HG03432 (cell line): ENCODE data around the gene C10orf143.
"Not testable (repeated sequence)": the region's sequence is repeated elsewhere in the genome, so short reads cannot be mapped to it uniquely, and the experiment has no call there.

Experiments used
- ATAC-seq: cut with Tn5 transposase; IDR thresholded peaks from one replicate; pipeline ENCODE4 v1.9.1; 2021; ENCODE audit warnings: mild to moderate bottlenecking, moderate library complexity; ENCODE audit not compliant: unreplicated experiment

C10orf143 gene

DNA sequence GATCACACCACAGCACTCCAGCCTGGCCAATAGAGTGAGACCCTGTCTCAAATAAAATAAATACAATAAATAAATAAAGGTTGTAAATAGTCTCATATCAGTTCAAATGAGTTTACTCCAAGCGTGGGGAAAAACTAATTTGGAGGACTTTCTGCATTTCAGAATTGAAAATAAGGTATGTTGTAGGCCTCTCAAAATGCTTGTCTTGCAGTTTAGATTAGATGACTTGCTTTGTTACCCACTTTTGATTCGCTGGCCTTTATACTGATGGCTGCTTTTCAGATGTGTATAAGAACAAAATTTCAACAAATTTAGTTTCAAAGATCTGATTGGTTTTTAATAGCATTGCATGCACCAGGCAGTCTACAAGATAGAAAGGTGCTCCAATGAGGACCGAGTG is 2.2 kb upstream of the C10orf143 start:
- no peak for ATAC-seq

GRCh38 chr10:130111852-130112180 is 1.2 kb upstream of the C10orf143 start:
- ATAC-seq, result no peak

DNA sequence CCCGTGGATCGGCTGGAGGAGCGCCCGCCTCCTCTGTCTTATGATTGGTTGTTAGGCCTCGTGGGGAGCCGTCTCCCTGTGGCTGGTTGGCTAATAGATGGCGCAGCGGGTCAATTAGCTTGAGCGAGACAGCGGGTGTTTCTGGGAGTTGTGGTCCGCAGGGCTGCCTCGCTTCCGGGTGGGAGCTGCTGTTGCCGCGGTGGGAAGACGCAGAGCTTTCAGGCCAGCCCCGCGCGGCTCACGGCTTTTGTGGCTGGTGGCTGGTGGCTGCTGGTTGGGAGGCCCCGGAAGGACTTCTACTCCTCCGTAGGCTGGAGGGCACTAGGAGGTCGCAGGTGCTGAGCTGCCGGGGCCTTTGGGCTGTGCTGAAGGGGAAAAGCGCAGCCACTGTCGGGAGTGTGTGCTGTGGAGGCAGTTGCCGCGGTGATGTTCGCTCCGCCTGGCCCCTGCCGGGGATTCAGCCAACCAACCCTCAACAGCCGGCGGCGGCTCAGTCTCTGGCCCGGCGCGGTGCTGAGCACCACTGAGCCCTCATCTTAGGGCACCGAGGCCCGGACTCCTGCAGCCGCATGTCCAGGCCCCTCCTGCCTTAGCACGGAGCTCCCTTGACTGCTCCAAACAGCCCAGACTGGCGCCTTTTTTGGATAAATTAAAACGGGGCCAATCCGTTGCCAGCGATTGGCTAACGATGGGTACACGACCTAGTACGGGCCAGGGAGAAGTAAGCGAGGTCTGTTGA is 652 bp upstream of the C10orf143 start:
- ATAC-seq, result peak; percentile 88

GRCh38 chr10:130109796-130110245 is 809 bp downstream of the C10orf143 start:
- ATAC-seq, result no peak

DNA sequence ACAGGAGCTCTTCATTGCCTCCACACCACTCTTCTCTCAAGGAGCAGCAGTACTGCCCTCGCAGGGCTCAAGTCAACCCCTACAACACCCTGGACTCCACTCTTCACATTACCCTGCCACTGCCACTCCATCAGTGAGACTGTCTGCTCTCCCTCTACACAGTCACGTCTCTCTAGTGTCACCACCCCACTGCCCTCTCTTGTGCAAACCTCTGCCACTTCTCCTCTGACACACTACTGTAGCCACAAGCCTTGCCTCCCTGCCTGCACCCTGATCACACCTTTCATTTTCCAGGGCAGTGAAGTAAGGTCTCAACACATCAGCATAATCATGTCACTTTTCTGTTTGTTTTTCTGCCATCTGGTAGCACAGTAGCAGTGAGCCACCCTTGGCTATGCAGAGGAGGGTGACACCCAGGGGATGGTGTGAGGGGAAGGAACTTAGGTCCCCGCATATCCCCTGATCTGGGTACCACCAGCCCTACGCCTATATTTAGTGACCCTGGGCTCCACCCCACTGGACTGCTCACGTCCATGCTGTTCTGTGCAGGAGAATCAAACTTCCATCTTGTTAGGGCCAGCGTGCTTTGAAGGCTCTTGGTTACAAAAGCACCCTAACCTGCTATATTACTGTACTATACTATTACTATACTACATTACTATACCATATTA is 1.6 kb downstream of the C10orf143 start:
- no peak for ATAC-seq

GRCh38 chr10:130108146-130108545 is 2.5 kb downstream of the C10orf143 start:
- not testable (repeated sequence) for ATAC-seq

DNA sequence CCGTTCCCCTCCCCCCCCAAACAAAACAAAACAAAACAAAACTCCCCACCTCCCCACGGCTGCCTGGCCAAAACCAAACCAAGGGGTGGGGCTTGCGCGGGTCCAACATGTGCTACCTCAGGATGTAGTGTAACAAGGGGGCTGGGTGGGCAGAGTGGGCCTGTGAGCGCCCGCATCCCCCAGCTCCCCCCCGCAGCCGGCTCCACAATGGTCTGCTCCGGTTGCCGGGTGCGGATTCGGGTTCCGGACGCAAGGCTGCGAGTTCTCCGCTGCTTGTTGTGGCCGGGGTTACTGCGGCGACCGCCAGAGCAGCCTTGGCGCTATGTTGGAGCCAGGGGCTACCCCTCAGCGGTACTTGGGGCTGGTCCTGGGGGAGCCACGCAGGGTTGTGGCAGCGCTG is 4.9 kb downstream of the C10orf143 start:
- ATAC-seq, result no peak

DNA sequence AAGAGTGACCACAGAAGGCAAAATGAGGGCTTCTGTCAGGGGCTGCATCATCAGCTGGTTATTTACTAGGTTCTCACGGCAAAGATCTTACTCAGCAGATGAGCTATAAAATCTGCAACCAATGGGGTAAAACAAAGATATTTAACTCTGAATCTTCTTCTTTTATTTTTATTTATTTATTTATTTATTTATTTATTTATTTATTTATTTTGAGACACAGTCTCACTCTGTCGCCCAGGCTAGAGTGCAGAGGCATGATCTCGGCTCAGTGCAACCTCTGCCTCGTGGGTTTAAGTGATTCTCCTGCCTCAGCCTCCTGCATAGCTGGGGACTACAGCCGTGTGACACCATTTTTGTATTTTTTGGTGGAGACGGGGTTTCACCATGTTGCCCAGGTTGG is 11.3 kb downstream of the C10orf143 start:
- no peak for ATAC-seq

- not testable (repeated sequence) for ATAC-seq
Observed at GRCh38 chr10:130090565-130090964, 20.1 kb downstream of the C10orf143 start.

DNA sequence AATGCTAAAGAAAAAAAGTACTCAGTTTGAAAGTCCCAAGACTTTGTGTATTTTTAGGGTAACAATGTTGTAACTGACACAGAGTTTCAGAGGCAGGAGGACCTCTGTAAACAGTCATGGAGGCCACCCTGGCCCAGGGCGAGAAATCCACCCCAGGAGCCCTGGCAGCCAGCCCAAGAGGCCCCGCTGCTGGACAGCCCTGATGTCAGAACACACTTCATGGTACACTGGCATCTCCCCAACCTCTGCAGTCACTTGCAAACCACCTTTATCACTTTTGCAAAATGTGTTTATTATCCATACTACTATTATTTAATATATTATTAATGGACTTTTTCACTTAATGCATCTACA is 30.2 kb downstream of the C10orf143 start:
- ATAC-seq, result no peak

- no peak for ATAC-seq
Observed at GRCh38 chr10:130079614-130080460, 30.8 kb downstream of the C10orf143 start.

- no peak for ATAC-seq
Observed at GRCh38 chr10:130078120-130078519, 32.5 kb downstream of the C10orf143 start.

- ATAC-seq, result no peak
Observed at GRCh38 chr10:130076681-130077080, 33.9 kb downstream of the C10orf143 start.

- ATAC-seq, result no peak
Observed at GRCh38 chr10:130074639-130075038, 36.0 kb downstream of the C10orf143 start.

DNA sequence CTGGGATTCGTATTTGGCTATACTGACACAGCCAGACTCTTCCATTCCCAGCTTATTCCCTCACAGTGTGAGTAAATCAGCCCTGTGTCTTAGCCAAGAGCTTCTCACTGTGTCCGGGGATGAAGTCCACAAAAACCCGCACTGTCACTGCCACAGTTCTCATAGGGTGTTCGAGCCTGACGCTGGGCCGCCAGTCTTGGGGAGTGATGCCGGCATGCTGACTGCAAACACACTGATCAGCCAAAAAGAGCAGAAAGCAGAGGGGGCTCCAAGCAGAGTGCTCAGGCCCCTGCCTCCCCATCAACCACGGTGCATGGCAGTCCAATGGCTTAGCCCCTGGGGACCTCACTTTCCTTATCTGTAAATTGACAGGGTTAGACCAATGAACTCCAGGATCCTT is 36.7 kb downstream of the C10orf143 start:
- no peak for ATAC-seq

GRCh38 chr10:130072247-130072646 is 38.4 kb downstream of the C10orf143 start:
- no peak for ATAC-seq

- ATAC-seq, result no peak
Observed at GRCh38 chr10:130067893-130068292, 42.7 kb downstream of the C10orf143 start.

DNA sequence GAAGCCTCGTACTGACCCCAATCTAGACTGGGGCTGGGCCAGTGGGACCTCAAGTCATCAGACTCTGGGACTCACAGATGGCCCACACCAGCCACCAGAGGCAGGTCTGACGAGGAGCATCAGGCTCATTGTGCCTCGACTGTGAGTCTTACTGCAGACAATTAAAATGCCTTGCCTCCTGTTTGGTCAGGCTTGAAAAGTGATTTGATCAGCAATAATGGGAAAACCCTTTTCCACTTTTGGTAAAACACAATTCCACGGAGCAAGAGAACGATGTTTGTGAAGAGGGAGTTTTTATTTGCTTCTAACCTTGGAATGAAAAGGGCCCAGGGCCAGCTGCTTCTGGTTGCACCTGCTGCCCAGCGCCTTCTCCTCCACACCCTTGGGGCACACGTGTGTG is 43.9 kb downstream of the C10orf143 start:
- no peak for ATAC-seq

DNA sequence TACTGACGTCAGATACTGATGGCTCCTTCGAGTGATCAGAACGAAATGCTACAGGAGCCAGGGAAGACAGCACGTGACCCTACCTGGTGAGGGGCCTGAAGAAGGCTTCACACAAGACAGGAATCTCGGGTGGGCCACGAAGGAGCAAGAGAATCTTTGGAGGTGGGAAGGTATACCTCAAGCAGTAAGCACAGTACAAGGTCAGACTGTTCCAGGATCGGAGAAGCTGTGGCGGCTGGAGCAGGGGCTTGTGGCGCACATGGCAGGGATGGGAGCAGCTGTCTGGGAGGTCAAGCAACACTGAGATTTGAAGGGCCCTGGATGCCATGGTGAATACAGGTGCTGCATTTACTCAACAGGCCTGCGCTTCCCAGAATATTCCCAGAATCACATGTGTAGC is 45.4 kb downstream of the C10orf143 start:
- ATAC-seq, result no peak

- ATAC-seq, result no peak
Observed at GRCh38 chr10:130064783-130065182, 45.8 kb downstream of the C10orf143 start.

DNA sequence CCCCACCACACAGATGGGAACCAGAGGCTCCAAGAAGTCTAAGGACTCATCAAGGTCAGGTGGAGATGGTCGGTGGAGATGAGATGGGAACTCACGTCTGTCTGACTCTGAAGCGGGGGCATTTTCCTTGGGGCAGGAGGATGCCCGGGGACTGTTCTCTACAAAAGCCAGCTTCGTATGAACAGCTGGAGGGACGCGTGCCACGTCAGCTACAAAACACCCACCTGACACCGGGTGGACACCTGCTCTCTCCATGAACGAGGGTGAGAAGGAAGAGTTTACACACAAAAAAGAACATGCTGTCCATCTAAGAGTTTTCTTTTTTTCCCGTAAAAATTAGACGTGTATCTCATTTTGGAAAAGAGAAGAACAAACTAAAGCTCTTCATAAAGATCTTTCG is 47.7 kb downstream of the C10orf143 start:
- no peak for ATAC-seq

DNA sequence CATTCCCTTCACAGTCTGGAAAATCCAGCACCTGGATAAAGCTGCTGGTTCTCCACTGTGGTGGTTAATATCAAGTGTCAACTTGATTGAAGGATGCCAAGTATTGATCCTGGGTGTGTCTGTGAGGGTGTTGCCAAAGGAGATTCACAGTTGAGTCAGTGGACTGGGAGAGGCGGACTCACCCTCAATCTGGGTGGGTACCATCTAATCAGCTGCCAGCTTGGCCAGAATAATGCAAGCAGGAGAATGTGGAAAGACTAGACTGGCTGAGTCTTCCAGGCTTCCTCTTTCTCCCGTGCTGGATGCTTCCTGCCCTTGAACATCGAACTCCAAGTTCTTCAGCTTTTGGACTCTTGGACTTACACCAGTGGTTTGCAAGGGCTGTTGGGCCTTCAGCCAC is 48.4 kb downstream of the C10orf143 start:
- no peak for ATAC-seq
